PC-9 (cell line): Measurements from ENCODE around the gene TGFB3.

Source experiments
- CTCF ChIP-seq: fragments of 200-600 bp; sonication (generic); conservative IDR thresholded peaks from 2 replicates; pipeline ENCODE4 v1.6.1; 2017; ENCODE audit warnings: mixed run types, antibody characterized with exemption, mild to moderate bottlenecking, moderate library complexity
- EZH2 ChIP-seq: fragments of 200-600 bp; sonication (generic); IDR thresholded peaks from 2 replicates; pipeline ENCODE4 v1.8.0; 2017; ENCODE audit warnings: antibody characterized with exemption, low read depth

GRCh38 chr14:75982266-75983018 lies 647 bp upstream of the TGFB3 start:
- peak; percentile 79 for TF ChIP-seq CTCF
- TF ChIP-seq EZH2, result no peak
